Stimulated activated CD4-positive, alpha-beta T cell treated with anti-CD3 and anti-CD28 coated beads, Interleukin-12 subunit alpha, Interleukin-12 subunit beta, amount 100 ng/mL, for 48 hours (primary cell): ENCODE results near the gene PITX2.
A peak's percentile ranks its signal among the peaks of the same experiment; 100 is the strongest.

Source experiments
- DNase-seq, 3 donors: peaks; one replicate each; pipeline ENCODE4 v3.0.0-alpha.2; 2020; ENCODE audit warnings: low read depth in 2 of 3, low spot score in 1 of 3

Gene PITX2

GRCh38 chr4:110622841-110623717, at the start of gene PITX2:
Gene PITX2, minus strand, starts transcription at chr4:110623077. Its CDS starts 617 bp downstream, at chr4:110622460.
- peak in 2 of 3 donors; percentile 42 to 47 for DNase-seq

- DNase-seq: no peak
Observed at GRCh38 chr4:110671679-110672078, 48.8 kb upstream of the PITX2 start.

GRCh38 chr4:110669663-110670062, 46.8 kb upstream of the PITX2 start:
- no peak for DNase-seq

- DNase-seq: no peak
Observed at GRCh38 chr4:110668463-110669235, 45.8 kb upstream of the PITX2 start.

- DNase-seq: no peak
Observed at GRCh38 chr4:110667670-110668069, 44.8 kb upstream of the PITX2 start.

- no peak for DNase-seq
Observed at GRCh38 chr4:110666030-110666429, 43.2 kb upstream of the PITX2 start.

- DNase-seq: no peak
Observed at GRCh38 chr4:110663738-110664444, 41.0 kb upstream of the PITX2 start.

GRCh38 chr4:110663206-110663605, 40.3 kb upstream of the PITX2 start:
- no peak for DNase-seq

- no peak for DNase-seq
Observed at GRCh38 chr4:110660755-110661154, 37.9 kb upstream of the PITX2 start.

GRCh38 chr4:110654254-110654635, 31.4 kb upstream of the PITX2 start:
- DNase-seq: no peak

- DNase-seq: no peak
Observed at GRCh38 chr4:110653321-110654253, 30.7 kb upstream of the PITX2 start.

- DNase-seq: no peak
Observed at GRCh38 chr4:110644008-110644407, 21.1 kb upstream of the PITX2 start.

GRCh38 chr4:110643096-110643495, 20.2 kb upstream of the PITX2 start:
- no peak for DNase-seq

GRCh38 chr4:110641218-110641617, 18.3 kb upstream of the PITX2 start:
- DNase-seq: no peak

- DNase-seq: no peak
Observed at GRCh38 chr4:110640576-110640975, 17.7 kb upstream of the PITX2 start.

GRCh38 chr4:110639207-110640090, 16.6 kb upstream of the PITX2 start:
- DNase-seq: no peak

GRCh38 chr4:110638089-110638746, 15.3 kb upstream of the PITX2 start:
- DNase-seq: no peak

GRCh38 chr4:110637408-110638088, 14.7 kb upstream of the PITX2 start:
- no peak for DNase-seq
